Measurements from ENCODE around the gene ANO2. TPM values are rescaled to one million over a fixed set of nuclear protein-coding genes. Genes with fewer than 3 reads are reported as not detected.

ANO2 gene
- total and polyA plus RNA-seq, 2 donors (not counting 3 experiments of a cell fraction or from before 2014, with no cell fraction given): 15.4 to 65.0 TPM

DNA sequence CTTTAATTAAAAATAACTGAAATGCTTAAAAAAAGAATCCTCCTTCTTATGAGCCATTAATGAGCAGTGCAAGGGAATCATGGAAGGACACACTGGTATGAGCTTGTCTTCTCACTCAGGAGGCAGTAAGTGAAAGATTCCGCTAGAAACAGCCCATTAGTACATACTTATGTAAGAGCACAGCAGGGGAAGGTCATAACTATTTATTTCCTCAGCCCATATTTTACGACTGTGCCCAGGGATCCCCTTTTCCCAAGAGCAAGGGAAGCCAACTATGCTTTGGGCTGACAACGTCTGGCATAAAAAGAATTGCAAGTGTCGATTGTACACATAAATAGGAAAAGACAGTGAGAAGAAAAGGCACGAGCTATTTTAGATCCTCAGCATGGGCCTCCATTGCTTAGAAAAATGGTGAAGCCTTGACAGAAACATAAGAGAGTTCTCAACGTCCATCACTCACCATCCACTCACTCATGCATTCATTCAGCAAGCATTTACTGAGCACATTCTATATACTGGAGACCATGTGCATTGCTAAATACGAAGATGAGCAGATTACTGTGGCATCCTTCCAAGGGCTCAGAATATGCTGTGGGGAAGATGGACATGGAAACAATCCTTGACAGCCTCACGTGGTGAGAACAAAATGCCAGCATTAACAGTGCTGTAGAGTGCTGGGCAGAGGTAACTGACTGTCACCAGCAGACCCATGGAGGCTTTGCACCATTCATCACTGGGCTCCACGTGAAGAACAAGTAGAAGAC lies 360.5 kb downstream of the ANO2 start:
- Histone ChIP-seq H3K9me3 (replicated peaks; ENCODE audit: control insufficient read depth, insufficient read depth, low read length) (no peaks in the 10 kb centered on the region), H3K4me2 (ENCODE audit: insufficient read depth, low read length) (no peak overlapping the region), H4K20me1 (replicated peaks; ENCODE audit: control insufficient read depth, extremely low read depth, insufficient read depth, low read length) (no peaks in the 10 kb centered on the region), H3K4me3 (replicated peaks in 1 of 3; ENCODE audit: insufficient read depth in 1 of 3, low read depth in 1 of 3, low read length in 3 of 3) (no peak overlapping the region), H3K79me2 (ENCODE audit: control insufficient read depth, insufficient read depth, low read length) (no peaks in the 10 kb centered on the region), H3K9ac (replicated peaks; ENCODE audit: extremely low read depth, insufficient read depth, low read length) (no peak overlapping the region), H3K9me1 (replicated peaks; ENCODE audit: control insufficient read depth, extremely low read depth, insufficient read depth, low read length) (no peaks in the 10 kb centered on the region), H3K27ac (ENCODE audit: insufficient read depth, low read depth, low read length) (peak overlapping the region; percentile 95), H3K4me1 (ENCODE audit: control insufficient read depth, extremely low read depth, insufficient read depth, low read length) (peaks cover 67% of the 10 kb centered on the region), H3K27me3 (ENCODE audit: control insufficient read depth in 2 of 2, insufficient read depth in 2 of 2, low read length in 2 of 2) (no peaks in the 10 kb centered on the region), H3K36me3 (ENCODE audit: control insufficient read depth in 2 of 2, extremely low read depth in 1 of 2, insufficient read depth in 2 of 2, low read length in 2 of 2) (peaks cover 0 to 11% of the 10 kb centered on the region in 2 experiments), H2AFZ (ENCODE audit: low read depth, low read length) (no peak overlapping the region)
- CTCF ChIA-PET: no interaction called here
- dilution Hi-C loops (cut with MboI; ENCODE audit: extremely low pct_ligation_motif_present, low sequenced_read_pairs) (no loop called here), intact Hi-C loops (cut with micrococcal nuclease) (no loop called here)
- no peak for TF ChIP-seq JUN (IDR thresholded peaks at IDR 0.05; ENCODE audit: borderline replicate concordance, insufficient read depth, insufficient read length, low read depth)
- TF ChIP-seq, protein P1, sequence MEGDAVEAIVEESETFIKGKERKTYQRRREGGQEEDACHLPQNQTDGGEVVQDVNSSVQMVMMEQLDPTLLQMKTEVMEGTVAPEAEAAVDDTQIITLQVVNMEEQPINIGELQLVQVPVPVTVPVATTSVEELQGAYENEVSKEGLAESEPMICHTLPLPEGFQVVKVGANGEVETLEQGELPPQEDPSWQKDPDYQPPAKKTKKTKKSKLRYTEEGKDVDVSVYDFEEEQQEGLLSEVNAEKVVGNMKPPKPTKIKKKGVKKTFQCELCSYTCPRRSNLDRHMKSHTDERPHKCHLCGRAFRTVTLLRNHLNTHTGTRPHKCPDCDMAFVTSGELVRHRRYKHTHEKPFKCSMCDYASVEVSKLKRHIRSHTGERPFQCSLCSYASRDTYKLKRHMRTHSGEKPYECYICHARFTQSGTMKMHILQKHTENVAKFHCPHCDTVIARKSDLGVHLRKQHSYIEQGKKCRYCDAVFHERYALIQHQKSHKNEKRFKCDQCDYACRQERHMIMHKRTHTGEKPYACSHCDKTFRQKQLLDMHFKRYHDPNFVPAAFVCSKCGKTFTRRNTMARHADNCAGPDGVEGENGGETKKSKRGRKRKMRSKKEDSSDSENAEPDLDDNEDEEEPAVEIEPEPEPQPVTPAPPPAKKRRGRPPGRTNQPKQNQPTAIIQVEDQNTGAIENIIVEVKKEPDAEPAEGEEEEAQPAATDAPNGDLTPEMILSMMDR (IDR thresholded peaks at IDR 0.05; ENCODE audit: extremely low read depth in 1 of 2, insufficient read depth in 1 of 2, low read depth in 1 of 2, low read length in 2 of 2): no peak
- TF ChIP-seq FOS (IDR thresholded peaks at IDR 0.05; ENCODE audit: borderline replicate concordance, insufficient read depth, low read length): no peak
- TF ChIP-seq, protein P2, sequence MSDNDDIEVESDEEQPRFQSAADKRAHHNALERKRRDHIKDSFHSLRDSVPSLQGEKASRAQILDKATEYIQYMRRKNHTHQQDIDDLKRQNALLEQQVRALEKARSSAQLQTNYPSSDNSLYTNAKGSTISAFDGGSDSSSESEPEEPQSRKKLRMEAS (IDR thresholded peaks at IDR 0.05; ENCODE audit: insufficient read depth, insufficient read length): no peak
- TF ChIP-seq MYC (IDR thresholded peaks at IDR 0.05; ENCODE audit: low read depth, low read length): no peak
- no peak for TF ChIP-seq POLR2A (IDR thresholded peaks at IDR 0.05; ENCODE audit: low read depth, low read length)
- TF ChIP-seq POLR2AphosphoS5 (IDR thresholded peaks at IDR 0.05; ENCODE audit: insufficient read depth, low read depth, low read length): no peak
- TF ChIP-seq EZH2 (IDR thresholded peaks at IDR 0.05; ENCODE audit: borderline replicate concordance, low read depth, low read length, severe bottlenecking): no peak
- TF ChIP-seq GATA2 (IDR thresholded peaks at IDR 0.05; ENCODE audit: insufficient read depth, insufficient read length, low read depth, low read length): no peak
- no TSS peak for BruUV-seq (replicated peaks)
- POLR2A ChIA-PET: no interaction called here
- FAIRE-seq (no peak), DNase-seq (ENCODE audit: low read depth, low spot score) (no peak)
